ENCODE results near the gene TRPM3.

- no peak for TF ChIP-seq CTCF (IDR thresholded peaks at IDR 0.05)
- no peak for TF ChIP-seq POLR2A (IDR thresholded peaks at IDR 0.05)
These were observed 551.6 kb downstream of the TRPM3 start for GRCh38 chr9:70569791-70570190.

All from esophagus squamous epithelium (tissue), 4 donors.